SH-SY5Y (cell line): ENCODE measurements around the gene SLC9A1.

Source experiments
- GATA2 ChIP-seq: IDR thresholded peaks from 2 replicates; pipeline ENCODE4 v1.6.1; 2011; ENCODE audit warnings: mild to moderate bottlenecking, low read depth, low read length
- GATA3 ChIP-seq: IDR thresholded peaks from 2 replicates; pipeline ENCODE4 v1.6.1; 2011; ENCODE audit warnings: low read depth, mild to moderate bottlenecking, low read length, moderate library complexity

DNA sequence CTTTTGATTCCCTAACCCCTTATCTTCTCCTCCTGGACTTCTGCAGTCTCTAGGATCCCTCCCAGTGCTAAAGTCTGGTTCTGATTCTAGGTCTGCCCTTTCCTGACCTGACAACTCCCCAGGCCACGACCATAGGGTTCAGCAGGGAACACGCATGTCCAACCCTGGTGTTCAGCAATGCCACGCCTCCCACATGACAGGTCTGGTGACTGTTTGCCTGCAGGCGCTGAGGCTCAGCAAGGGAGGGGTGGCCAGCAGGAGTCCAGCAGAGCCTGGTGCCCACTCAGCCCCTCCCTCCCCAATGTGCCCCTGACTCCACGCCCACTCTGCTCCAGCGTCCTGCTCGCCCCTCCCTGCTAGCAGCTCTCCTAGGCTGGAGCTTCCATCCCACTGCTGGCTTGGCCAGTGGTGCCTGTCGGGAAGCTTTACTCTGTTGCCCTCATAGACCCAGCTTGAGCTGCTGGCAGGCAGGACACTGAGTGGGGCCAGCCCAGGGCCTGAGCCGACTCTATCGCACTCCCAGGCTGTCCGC is 17.3 kb downstream of the SLC9A1 start:
- TF ChIP-seq GATA2 (no peak), GATA3 (no peak)
